CD4-positive, alpha-beta memory T cell (primary cell): ENCODE measurements around the gene B4GALNT2. TPM values are rescaled to one million over a fixed set of nuclear protein-coding genes. Genes with fewer than 3 reads are reported as not detected.

ENCODE experiments used
- CTCF ChIA-PET: fragments of 350-600 bp; sonication (Branson Sonifier 250); formaldehyde crosslinking; loops from one replicate; lab custom pipeline; 2021; ENCODE audit warnings: inconsistent platforms; ENCODE audit not compliant: partially characterized antibody; lab: Charles Lee
- POLR2A ChIA-PET: fragments of 350-600 bp; sonication (Branson Sonifier 250); formaldehyde crosslinking; loops from one replicate; lab custom pipeline; 2021; ENCODE audit not compliant: partially characterized antibody; lab: Charles Lee
- DNase-seq, 5 donors: peaks; one replicate each; pipeline versions ENCODE4 v3.0.0 to v3.0.0-alpha.2; 2020 to 2022; ENCODE audit warnings: mixed read lengths in 1 of 5
- H3K27ac ChIP-seq: one replicate; pipeline ENCODE4 v1.7.0; 2013; ENCODE audit warnings: low read depth, low read length
- H3K27me3 ChIP-seq: 2 replicates; pipeline ENCODE4 v1.7.0; 2013; ENCODE audit warnings: mild to moderate bottlenecking, low read length, moderate library complexity; ENCODE audit not compliant: insufficient read depth
- H3K36me3 ChIP-seq: 2 replicates; pipeline ENCODE4 v1.7.0; 2013; ENCODE audit warnings: mild to moderate bottlenecking, low read length, moderate library complexity; ENCODE audit not compliant: insufficient read depth
- H3K4me1 ChIP-seq: 2 replicates; pipeline ENCODE4 v1.7.0; 2013; ENCODE audit warnings: mild to moderate bottlenecking, low read length, moderate library complexity; ENCODE audit not compliant: insufficient read depth
- H3K4me3 ChIP-seq, 2 donors: one replicate each; pipeline ENCODE4 v1.7.0; 2013; ENCODE audit warnings: low read length in 2 of 2, mild to moderate bottlenecking in 1 of 2
- H3K9me3 ChIP-seq, 2 donors: one replicate each; pipeline ENCODE4 v1.7.0; 2013; ENCODE audit warnings: low read length in 2 of 2, control low read depth in 1 of 2; ENCODE audit not compliant: control insufficient read depth in 1 of 2
- H3K27ac Mint-ChIP-seq, 7 donors: one replicate each; pipeline ENCODE4 v1.8.0; 2020 to 2021; ENCODE audit warnings: mixed read lengths in 7 of 7, mild to moderate bottlenecking in 6 of 7, inconsistent platforms in 3 of 7, moderate library complexity in 3 of 7
- H3K27me3 Mint-ChIP-seq, 2 donors: one replicate each; pipeline ENCODE4 v1.8.0; 2020 to 2021; ENCODE audit warnings: mixed read lengths in 2 of 2
- H3K36me3 Mint-ChIP-seq, 2 donors: one replicate each; pipeline ENCODE4 v1.8.0; 2020 to 2021; ENCODE audit warnings: mixed read lengths in 2 of 2, inconsistent platforms in 1 of 2, mild to moderate bottlenecking in 1 of 2
- H3K4me1 Mint-ChIP-seq, 4 donors: one replicate each; pipeline ENCODE4 v1.8.0; 2020 to 2021; ENCODE audit warnings: mixed read lengths in 4 of 4, mild to moderate bottlenecking in 1 of 4
- H3K4me3 Mint-ChIP-seq, 8 donors: one replicate each; pipeline ENCODE4 v1.8.0; 2020 to 2021; ENCODE audit warnings: mixed read lengths in 8 of 8, mild to moderate bottlenecking in 7 of 8, moderate library complexity in 6 of 8, inconsistent platforms in 3 of 8
- H3K9me3 Mint-ChIP-seq, 8 donors: one replicate each; pipeline ENCODE4 v1.8.0; 2020 to 2021; ENCODE audit warnings: mixed read lengths in 8 of 8, mild to moderate bottlenecking in 5 of 8, inconsistent platforms in 3 of 8, moderate library complexity in 1 of 8
- intact Hi-C: fragments of 100-400 bp; cut with micrococcal nuclease; formaldehyde crosslinking; loops from one replicate; pipeline ENCODE4 v1.15.1; 2023
- polyA plus RNA-seq, 2 donors: library from polyadenylated mRNA; unstranded; fragments of 300-500 nt; fragmentation: Illumina TruSeq; gene quantifications; one replicate each; pipeline ENCODE4 v1.2.3, GENCODE V29; 2021
- total RNA-seq, 2 experiments: library from RNA; stranded (reverse); gene quantifications; one replicate each; pipeline ENCODE4 v1.2.3, GENCODE V29; 2021

B4GALNT2 gene
- total and polyA plus RNA-seq, 4 experiments from 2014 or later: 0.06 TPM; not detected in 2

DNA sequence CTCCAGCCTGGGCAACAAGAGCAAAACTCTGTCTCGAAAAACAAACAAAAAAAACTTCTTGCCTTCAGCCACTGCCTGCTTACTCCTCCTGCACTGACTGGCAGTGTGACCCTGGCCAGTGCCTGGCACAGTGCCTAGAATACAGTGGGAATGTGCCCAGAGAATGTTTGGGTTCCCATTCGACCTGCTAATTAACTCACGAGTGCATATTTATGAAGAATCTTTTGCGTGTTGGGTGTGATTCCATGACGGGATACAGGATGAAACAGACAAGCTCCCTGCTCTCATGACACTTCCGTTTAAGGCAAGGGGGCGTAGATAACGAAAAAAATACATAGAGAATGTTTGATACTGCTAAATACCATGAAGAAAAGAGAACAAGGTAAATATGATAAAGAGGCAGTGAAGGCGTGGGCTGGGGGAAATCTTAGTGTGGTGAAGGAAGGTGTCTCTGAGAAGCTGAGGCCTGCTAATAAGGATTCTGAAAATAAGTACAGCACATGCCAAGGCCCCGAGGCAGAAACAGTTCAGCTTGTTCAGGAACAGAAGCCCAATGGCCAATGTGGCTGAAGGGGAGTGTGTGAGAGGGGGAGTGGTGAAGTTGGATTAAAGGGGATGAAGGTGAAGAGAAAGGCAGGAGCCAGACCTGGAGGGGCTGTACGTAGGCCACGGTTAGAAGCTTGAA lies 82.2 kb downstream of the B4GALNT2 start:
- CTCF ChIA-PET: interaction anchor here (1.5 to 3.6 kb wide), 5 partner anchors 7 to 35 kb away, joined by 4 to 28 read pairs (median 10); no protein-coding TSS in a partner anchor
- POLR2A ChIA-PET: interaction anchor here (0.9 to 12.1 kb wide), 5 partner anchors 10 to 21 kb away, joined by 3 to 169 read pairs (median 4); no protein-coding TSS in a partner anchor
- Histone ChIP-seq H3K27me3 (no peaks in the 10 kb centered on the region), H3K9me3 (no peaks in the 10 kb centered on the region), H3K4me3 (no peak overlapping the region), H3K36me3 (no peaks in the 10 kb centered on the region), H3K27ac (no peak overlapping the region), H3K4me1 (peaks cover 99% of the 10 kb centered on the region)
- Mint-ChIP-seq H3K4me1 (peaks cover 64 to 92% (median 78%) of the 10 kb centered on the region in 4 donors), H3K36me3 (peaks cover 9 to 10% of the 10 kb centered on the region in 2 donors), H3K4me3 (peak overlapping the region in 7 of 8 donors; percentile 31 to 79 (median 62)), H3K27ac (peak overlapping the region; percentile 61 to 95 (median 85)), H3K9me3 (peaks cover 0 to 2% (median 0%) of the 10 kb centered on the region in 8 donors), H3K27me3 (no peaks in the 10 kb centered on the region)
- DNase-seq: no peak
- intact Hi-C loops: no loop called here

- Mint-ChIP-seq H3K9me3 (peaks cover 0 to 2% (median 0%) of the 10 kb centered on the region in 8 donors), H3K27me3 (no peaks in the 10 kb centered on the region), H3K4me1 (peaks cover 55 to 80% (median 65%) of the 10 kb centered on the region in 4 donors), H3K4me3 (peak overlapping the region in 7 of 8 donors; percentile 61 to 81 (median 73)), H3K36me3 (peaks cover 9 to 10% of the 10 kb centered on the region in 2 donors), H3K27ac (peak overlapping the region; percentile 75 to 94 (median 91))
- intact Hi-C loops: no loop called here
- ChIA-PET CTCF (interaction anchor here (1.8 to 3.1 kb wide), 2 partner anchors 10 to 36 kb away, joined by 13 to 28 read pairs; no protein-coding TSS in a partner anchor), POLR2A (interaction anchor here (0.5 to 12.1 kb wide), 3 partner anchors 15 to 1197 kb away, joined by 3 to 169 read pairs (median 4); no protein-coding TSS in a partner anchor)
- Histone ChIP-seq H3K27ac (peak overlapping the region; percentile 27), H3K4me3 (no peak overlapping the region), H3K27me3 (no peaks in the 10 kb centered on the region), H3K36me3 (no peaks in the 10 kb centered on the region), H3K9me3 (no peaks in the 10 kb centered on the region), H3K4me1 (peaks cover 89% of the 10 kb centered on the region)
- DNase-seq: no peak
Measured at GRCh38 chr17:49216482-49216881, 83.9 kb downstream of the B4GALNT2 start.

GRCh38 chr17:49216953-49217650 lies 84.5 kb downstream of the B4GALNT2 start:
- H3K27ac ChIP-seq: no peak overlapping the region
- peak overlapping the region; percentile 75 to 94 (median 88) for H3K27ac Mint-ChIP-seq
- H3K4me1 Mint-ChIP-seq: peaks cover 54 to 76% (median 63%) of the 10 kb centered on the region in 4 donors
- no peaks in the 10 kb centered on the region for H3K36me3 ChIP-seq
- H3K4me1 ChIP-seq: peaks cover 83% of the 10 kb centered on the region
- no peaks in the 10 kb centered on the region for H3K27me3 Mint-ChIP-seq
- H3K9me3 Mint-ChIP-seq: peaks cover 0 to 2% (median 0%) of the 10 kb centered on the region in 8 donors
- peaks cover 10 to 13% of the 10 kb centered on the region in 2 donors for H3K36me3 Mint-ChIP-seq
- H3K4me3 Mint-ChIP-seq: peak overlapping the region in 7 of 8 donors; percentile 39 to 81 (median 73)
- H3K27me3 ChIP-seq: no peaks in the 10 kb centered on the region
- no peak for DNase-seq
- POLR2A ChIA-PET: interaction anchor here (0.5 to 12.1 kb wide), 5 partner anchors 8 to 1197 kb away, joined by 3 to 169 read pairs (median 6); no protein-coding TSS in a partner anchor
- CTCF ChIA-PET: interaction anchor here (1.0 to 3.1 kb wide), 5 partner anchors 9 to 37 kb away, joined by 3 to 28 read pairs (median 13); no protein-coding TSS in a partner anchor
- no peak overlapping the region for H3K4me3 ChIP-seq
- no peaks in the 10 kb centered on the region for H3K9me3 ChIP-seq
- intact Hi-C loops: no loop called here

DNA sequence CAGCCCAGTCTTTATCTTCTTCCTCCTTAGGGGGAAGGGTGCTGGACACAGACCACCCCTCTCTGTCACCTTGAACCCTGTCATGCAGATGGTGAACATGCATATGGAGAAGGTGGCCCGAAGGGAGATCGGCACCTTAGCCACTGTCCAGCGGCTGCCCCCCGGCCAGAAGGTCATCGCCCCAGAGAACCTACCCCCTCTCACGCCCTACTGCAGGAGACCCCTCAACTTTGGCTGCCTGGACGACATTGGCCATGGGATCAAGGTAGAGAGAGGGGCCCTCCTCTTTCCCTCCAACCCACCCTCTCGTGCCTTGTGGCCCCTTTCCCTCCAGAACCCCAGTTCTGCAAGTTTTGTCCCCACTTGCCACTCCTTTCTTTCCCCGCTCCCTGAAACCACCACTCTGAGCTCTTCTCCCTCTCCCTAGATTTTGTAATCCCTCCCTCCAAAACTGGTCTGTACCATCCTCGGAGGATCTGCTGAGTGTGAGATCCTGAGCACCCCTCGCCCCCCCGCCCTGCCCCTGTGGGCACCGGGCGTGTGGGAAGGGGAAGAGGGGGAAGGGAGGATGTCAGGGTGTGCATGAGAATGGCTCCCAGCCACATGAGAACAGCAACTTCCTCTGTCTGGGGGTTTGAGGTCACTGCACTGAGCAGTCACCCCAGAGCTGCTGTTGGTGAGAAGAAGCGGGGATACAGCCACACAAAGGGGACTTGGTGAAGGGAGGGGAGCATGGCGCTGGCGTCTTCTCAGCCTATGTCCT lies 85.3 kb downstream of the B4GALNT2 start:
- intact Hi-C loops: loop anchor here (1.0 kb wide), 2 partner anchors 8 to 26 kb away; partner anchors contain the start of genes ABI3 and GNGT2
- Mint-ChIP-seq H3K4me3 (peak overlapping the region; percentile 70 to 92 (median 84)), H3K4me1 (peaks cover 49 to 76% (median 58%) of the 10 kb centered on the region in 4 donors), H3K9me3 (peaks cover 0 to 2% (median 0%) of the 10 kb centered on the region in 8 donors), H3K27me3 (no peaks in the 10 kb centered on the region), H3K36me3 (peaks cover 13 to 17% of the 10 kb centered on the region in 2 donors), H3K27ac (peak overlapping the region; percentile 87 to 99 (median 96))
- peak overlapping the region in 1 of 2 donors; percentile 22 for H3K4me3 ChIP-seq
- no peaks in the 10 kb centered on the region for H3K9me3 ChIP-seq
- H3K4me1 ChIP-seq: peaks cover 79% of the 10 kb centered on the region
- no peaks in the 10 kb centered on the region for H3K36me3 ChIP-seq
- H3K27me3 ChIP-seq: no peaks in the 10 kb centered on the region
- ChIA-PET CTCF (interaction anchor here (1.0 to 2.3 kb wide), 6 partner anchors 10 to 38 kb away, joined by 3 to 15 read pairs (median 8); no protein-coding TSS in a partner anchor), POLR2A (interaction anchor here (1.6 to 12.1 kb wide), 3 partner anchors 9 to 24 kb away, joined by 6 to 169 read pairs (median 23); no protein-coding TSS in a partner anchor)
- DNase-seq: peak; percentile 74 to 84 (median 83)
- peak overlapping the region; percentile 34 for H3K27ac ChIP-seq

GRCh38 chr17:49218941-49219913 lies 86.7 kb downstream of the B4GALNT2 start:
- ChIA-PET POLR2A (interaction anchor here (0.7 to 12.1 kb wide), 3 partner anchors 10 to 187 kb away, joined by 3 to 169 read pairs (median 23); no protein-coding TSS in a partner anchor), CTCF (interaction anchor here (0.8 to 2.3 kb wide), 3 partner anchors 9 to 40 kb away, joined by 3 to 15 read pairs (median 10); no protein-coding TSS in a partner anchor)
- H3K27ac ChIP-seq: peak overlapping the region; percentile 34
- intact Hi-C loops: loop anchor here (1.0 kb wide), 2 partner anchors 9 to 27 kb away; partner anchors contain the start of genes ABI3 and GNGT2
- peak overlapping the region in 7 of 8 donors; percentile 62 to 86 (median 69) for H3K4me3 Mint-ChIP-seq
- peaks cover 0 to 2% (median 0%) of the 10 kb centered on the region in 8 donors for H3K9me3 Mint-ChIP-seq
- H3K36me3 Mint-ChIP-seq: peaks cover 17 to 19% of the 10 kb centered on the region in 2 donors
- H3K4me1 ChIP-seq: peaks cover 79% of the 10 kb centered on the region
- H3K4me3 ChIP-seq: no peak overlapping the region
- peak in 3 of 5 donors; percentile 41 to 82 (median 45) for DNase-seq
- H3K27me3 Mint-ChIP-seq: peaks cover 0 to 2% of the 10 kb centered on the region in 2 donors
- H3K27ac Mint-ChIP-seq: peak overlapping the region; percentile 78 to 99 (median 96)
- peaks cover 43 to 76% (median 53%) of the 10 kb centered on the region in 4 donors for H3K4me1 Mint-ChIP-seq
- no peaks in the 10 kb centered on the region for H3K36me3 ChIP-seq
- H3K9me3 ChIP-seq: no peaks in the 10 kb centered on the region
- H3K27me3 ChIP-seq: no peaks in the 10 kb centered on the region
